SU-DHL-6 (cell line): Measurements from ENCODE around the gene LIFR.

Experiments
- H2AFZ ChIP-seq: fragments of 200-600 bp; sonication (generic); 2 replicates; pipeline ENCODE4 v1.6.1; 2014; ENCODE audit warnings: low read depth, mild to moderate bottlenecking, moderate library complexity, mixed read lengths, antibody characterized with exemption, low read length; ENCODE audit not compliant: severe bottlenecking
- H3F3A ChIP-seq: fragments of 200-600 bp; shearing (Covaris generic); 2 replicates; pipeline ENCODE4 v1.6.0; 2016; ENCODE audit warnings: antibody characterized with exemption, mild to moderate bottlenecking; ENCODE audit not compliant: insufficient read depth
- H3K27ac ChIP-seq: fragments of 200-600 bp; sonication (generic); 2 replicates; pipeline ENCODE4 v1.5.1; 2016; ENCODE audit warnings: low read depth, mild to moderate bottlenecking, low read length, moderate library complexity, mixed read lengths
- H3K27me3 ChIP-seq: fragments of 200-600 bp; sonication (generic), shearing (Covaris generic); 2 replicates; pipeline ENCODE4 v1.6.0; 2014; ENCODE audit warnings: mild to moderate bottlenecking, low read length
- H3K36me3 ChIP-seq: fragments of 200-600 bp; sonication (generic); 2 replicates; pipeline ENCODE4 v1.6.1; 2014; ENCODE audit warnings: mild to moderate bottlenecking, low read length, mixed read lengths
- H3K4me2 ChIP-seq: fragments of 300-600, 200-600 bp; shearing (Covaris generic), sonication (generic); 2 replicates; pipeline ENCODE4 v1.6.0; 2014; ENCODE audit warnings: low read length, low read depth, mild to moderate bottlenecking; ENCODE audit not compliant: poor library complexity, severe bottlenecking
- H3K4me3 ChIP-seq: fragments of 200-600 bp; sonication (generic); 2 replicates; pipeline ENCODE4 v1.5.1; 2014; ENCODE audit warnings: antibody characterized with exemption, low read length, mild to moderate bottlenecking, mixed read lengths; ENCODE audit not compliant: insufficient read depth, poor library complexity, severe bottlenecking
- H3K79me2 ChIP-seq: fragments of 200-600 bp; sonication (generic); 2 replicates; pipeline ENCODE4 v1.6.1; 2014; ENCODE audit warnings: mild to moderate bottlenecking, low read length, moderate library complexity; ENCODE audit not compliant: insufficient read depth
- H3K9ac ChIP-seq: fragments of 200-600 bp; sonication (generic); 2 replicates; pipeline ENCODE4 v1.7.0; 2014; ENCODE audit warnings: mild to moderate bottlenecking, low read length
- H3K9me2 ChIP-seq: fragments of 200-600 bp; sonication (generic); replicated peaks from 2 replicates; pipeline ENCODE4 v1.6.1; 2014; ENCODE audit warnings: low read length; ENCODE audit not compliant: insufficient read depth
- H3K9me3 ChIP-seq: fragments of 200-600 bp; sonication (generic); 2 replicates; pipeline ENCODE4 v1.6.1; 2014; ENCODE audit warnings: low read length, mixed read lengths; ENCODE audit not compliant: insufficient read depth
- H4K20me1 ChIP-seq: fragments of 200-600 bp; sonication (generic); 2 replicates; pipeline ENCODE4 v1.6.1; 2014; ENCODE audit warnings: low read depth, mild to moderate bottlenecking, antibody characterized with exemption, low read length, moderate library complexity, mixed read lengths
- CTCF ChIP-seq: fragments of 200-600 bp; sonication (generic); IDR thresholded peaks from one replicate; pipeline ENCODE4 v1.5.1; 2017; ENCODE audit warnings: antibody characterized with exemption, mild to moderate bottlenecking, low read length, moderate library complexity; ENCODE audit not compliant: insufficient read depth, poor library complexity, severe bottlenecking
- EZH2phosphoT487 ChIP-seq: fragments of 200-600 bp; sonication (generic), shearing (Covaris generic); conservative IDR thresholded peaks from 2 replicates; pipeline ENCODE4 v1.6.1; 2018; ENCODE audit warnings: mild to moderate bottlenecking, antibody characterized with exemption, low read length, moderate library complexity, mixed read lengths

LIFR gene

GRCh38 chr5:38541174-38541725 lies 15.2 kb downstream of the LIFR start:
- H2AFZ ChIP-seq = no peak overlapping the region
- no peaks in the 10 kb centered on the region for H3K79me2 ChIP-seq
- H3K4me2 ChIP-seq = no peak overlapping the region
- TF ChIP-seq CTCF (no peak), EZH2phosphoT487 (no peak)
- H3F3A ChIP-seq = no peaks in the 10 kb centered on the region
- H4K20me1 ChIP-seq = no peaks in the 10 kb centered on the region
- H3K9ac ChIP-seq = no peak overlapping the region
- H3K9me3 ChIP-seq = no peaks in the 10 kb centered on the region
- no peaks in the 10 kb centered on the region for H3K36me3 ChIP-seq
- no peaks in the 10 kb centered on the region for H3K27me3 ChIP-seq
- no peaks in the 10 kb centered on the region for H3K9me2 ChIP-seq
- no peak overlapping the region for H3K27ac ChIP-seq
- no peak overlapping the region for H3K4me3 ChIP-seq

- Histone ChIP-seq H3K4me2 (no peak overlapping the region), H4K20me1 (no peaks in the 10 kb centered on the region), H3K9ac (no peak overlapping the region), H3K9me3 (no peaks in the 10 kb centered on the region), H3K36me3 (no peaks in the 10 kb centered on the region), H3K27me3 (no peaks in the 10 kb centered on the region), H2AFZ (no peak overlapping the region), H3F3A (no peaks in the 10 kb centered on the region), H3K4me3 (no peak overlapping the region), H3K79me2 (no peaks in the 10 kb centered on the region), H3K27ac (no peak overlapping the region), H3K9me2 (no peaks in the 10 kb centered on the region)
- TF ChIP-seq EZH2phosphoT487 (no peak), CTCF (no peak)
These were observed 16.1 kb downstream of the LIFR start for GRCh38 chr5:38540314-38540713.

GRCh38 chr5:38538161-38538560 lies 18.3 kb downstream of the LIFR start:
- Histone ChIP-seq H3K27ac (no peak overlapping the region), H3K79me2 (no peaks in the 10 kb centered on the region), H3F3A (no peaks in the 10 kb centered on the region), H3K9ac (no peak overlapping the region), H3K4me3 (no peak overlapping the region), H2AFZ (no peak overlapping the region), H4K20me1 (no peaks in the 10 kb centered on the region), H3K4me2 (no peak overlapping the region), H3K27me3 (no peaks in the 10 kb centered on the region), H3K9me3 (no peaks in the 10 kb centered on the region), H3K36me3 (no peaks in the 10 kb centered on the region), H3K9me2 (no peaks in the 10 kb centered on the region)
- TF ChIP-seq CTCF (no peak), EZH2phosphoT487 (no peak)
